Heart left ventricle (tissue), 16 donors: ENCODE data around the gene IL1RN. TPM values are rescaled to one million over a fixed set of nuclear protein-coding genes. Genes with fewer than 3 reads are reported as not detected.
A peak's percentile ranks its signal among the peaks of the same experiment; 100 is the strongest.

Source experiments
- ATAC-seq, 4 donors: fragments of 200-7000 bp; cut with Tn5 transposase; one replicate each; pipeline ENCODE4 v1.9.1; 2020 to 2022; ENCODE audit warnings: moderate library complexity in 4 of 4, mild to moderate bottlenecking in 3 of 4, moderate number of reproducible peaks in 1 of 4
- DNase-seq, 5 donors: peaks; one replicate each; pipeline ENCODE4 v3.0.0-alpha.2; 2020
- H3K27ac ChIP-seq, 12 donors: fragments of 200-600 bp; sonication (generic) in 4 of 12; one replicate each; pipeline versions ENCODE4 v1.5.0 to v1.8.0; 2016 to 2022; ENCODE audit warnings: mild to moderate bottlenecking in 2 of 12
- H3K27me3 ChIP-seq, 9 donors: fragments of 200-600 bp; sonication (generic) in 2 of 9; one replicate each; pipeline versions ENCODE4 v1.5.1 to v1.8.0; 2016 to 2022; ENCODE audit warnings: mild to moderate bottlenecking in 3 of 9
- H3K36me3 ChIP-seq, 9 donors: fragments of 200-600 bp; sonication (generic) in 2 of 9; one replicate each; pipeline versions ENCODE4 v1.5.0 to v1.8.0; 2018 to 2022; ENCODE audit warnings: mild to moderate bottlenecking in 2 of 9
- H3K4me1 ChIP-seq, 12 donors: fragments of 200-600 bp; sonication (generic) in 4 of 12; one replicate each; pipeline versions ENCODE4 v1.5.0 to v1.8.0; 2016 to 2022; ENCODE audit warnings: mild to moderate bottlenecking in 3 of 12
- H3K4me3 ChIP-seq, 12 donors: fragments of 200-600 bp; sonication (generic) in 4 of 12; one replicate each; pipeline versions ENCODE4 v1.5.0 to v1.8.0; 2017 to 2022; ENCODE audit warnings: mild to moderate bottlenecking in 9 of 12, moderate library complexity in 4 of 12
- H3K9me3 ChIP-seq, 12 donors: fragments of 200-600 bp; sonication (generic) in 4 of 12; one replicate each; pipeline versions ENCODE4 v1.5.0 to v1.8.0; 2016 to 2022; ENCODE audit warnings: mild to moderate bottlenecking in 1 of 12
- CTCF ChIP-seq, 12 donors: fragments of 200-600 bp; sonication (generic) in 4 of 12; IDR thresholded peaks; one replicate each; pipeline versions ENCODE4 v1.5.0 to v1.8.0; 2018 to 2022; ENCODE audit warnings: antibody characterized with exemption in 12 of 12, mild to moderate bottlenecking in 5 of 12
- POLR2A ChIP-seq, 2 donors: fragments of 450-650 bp; IDR thresholded peaks; one replicate each; pipeline ENCODE4 v1.6.1; 2017; ENCODE audit warnings: antibody characterized with exemption in 2 of 2, mild to moderate bottlenecking in 2 of 2, moderate library complexity in 2 of 2
- WGBS, 4 donors: extraction: QIAGEN DNeasy Blood & Tissue Kit in 2 of 4; methylation state at CpG; one replicate each; pipeline versions ENCODE4 v1.1.5 to v1.1.7; 2013 to 2018; 5-methylcytosine and 5-hydroxymethylcytosine counted together
- intact Hi-C, 10 donors: fragments of 100-400 bp; cut with DNase I; formaldehyde crosslinking; loops; one replicate each; pipeline versions ENCODE4 v1.11.1 to v1.14.2; 2022
- polyA plus RNA-seq, 2 donors: library from polyadenylated mRNA; stranded (reverse); fragments of 200-250 nt; gene quantifications; one replicate each; pipeline ENCODE4 v1.2.3, GENCODE V29; 2013
- total RNA-seq, 9 donors: library from RNA; depleted of rRNA in 2 of 9; stranded (reverse); fragments of >200 nt in 2 of 9; fragmentation: NEBNext Ultra II Directional in 3 of 9; extraction: Animal tissue kit (Norgen Biotek cat#: 25700) in 3 of 9; gene quantifications; one replicate each; pipeline versions ENCODE4 v1.1.0 to v1.2.4, GENCODE V29; 2016 to 2023
- donor health status: ischemic (EF 13 %, LVEDD 7.1; RV severe dilation, severe dysfunction).
- donor health status: healthy with polysubstance abuse.
- donor health status: DM: no; HTN: yes; CAD: no.
- donor health status: DM: no; HTN: no; CAD: no.
- donor health status: ischemic (EF 25% LVEDD 6.9; RV normal size, moderate dysfunction).
- donor health status: ischemic (EF 25% LVEDD 5.7; RV mildly dilated, moderate dysfunction).
- donor health status: healthy.
- donor health status: DM: yes; HTN: yes; CAD: no.
- donor health status: ischemic (EF 35%, LVEDD 5.7; RV mildly dilated, moderate dysfunction).
- donor health status: nonischemic (EF 11% LVEDD 7.7; RV severe dilation, severe dysfunction).
- donor health status: DM: yes; HTN: yes; CAD: no.
- donor health status: PGD.
- donor health status: ischemic (EF 29% LVEDD 5.4; RV normal size, mild dysfunction).
- donor health status: nonischemic (EF 23%, LVEDD 6.1; RV moderate dilation, normal function).

The IL1RN gene
- total and polyA plus RNA-seq, 11 donors, result 0.16 to 11.4 (median 0.99) TPM

DNA sequence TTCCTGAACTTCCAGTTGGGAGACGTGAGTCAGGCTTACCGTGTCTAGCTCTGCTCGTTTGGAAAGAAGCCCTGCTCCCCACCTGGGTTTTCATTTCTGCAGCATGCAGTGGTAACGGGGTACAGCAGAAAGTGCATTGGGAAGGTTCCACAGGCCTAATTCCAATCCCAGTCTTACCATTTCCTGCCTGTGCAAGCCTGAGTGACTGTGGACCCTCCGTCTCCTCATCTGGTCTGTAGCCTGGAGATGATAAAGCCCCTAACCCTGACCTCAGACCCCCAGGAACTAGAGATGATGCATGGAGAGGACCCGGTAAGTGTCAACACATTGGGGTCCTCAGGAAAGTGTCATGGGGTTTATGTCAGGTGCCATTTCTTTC is 40.6 kb downstream of the IL1RN start:
- no peak overlapping the region for H3K4me3 ChIP-seq
- ATAC-seq, result no peak
- H3K27ac ChIP-seq, result peak overlapping the region in 1 of 12 donors; percentile 10
- H3K9me3 ChIP-seq, result no peaks in the 10 kb centered on the region
- H3K4me1 ChIP-seq, result peaks cover 0 to 28% (median 0%) of the 10 kb centered on the region in 12 donors
- H3K27me3 ChIP-seq, result no peaks in the 10 kb centered on the region
- no peak for TF ChIP-seq POLR2A (IDR thresholded peaks at IDR 0.05)
- no peak for DNase-seq
- WGBS, 4 donors, result 81 to 95% (median 84%) methylated on average over 6 of the region's 6 CpGs
- intact Hi-C loops, result no loop called here
- H3K36me3 ChIP-seq, result no peaks in the 10 kb centered on the region

DNA sequence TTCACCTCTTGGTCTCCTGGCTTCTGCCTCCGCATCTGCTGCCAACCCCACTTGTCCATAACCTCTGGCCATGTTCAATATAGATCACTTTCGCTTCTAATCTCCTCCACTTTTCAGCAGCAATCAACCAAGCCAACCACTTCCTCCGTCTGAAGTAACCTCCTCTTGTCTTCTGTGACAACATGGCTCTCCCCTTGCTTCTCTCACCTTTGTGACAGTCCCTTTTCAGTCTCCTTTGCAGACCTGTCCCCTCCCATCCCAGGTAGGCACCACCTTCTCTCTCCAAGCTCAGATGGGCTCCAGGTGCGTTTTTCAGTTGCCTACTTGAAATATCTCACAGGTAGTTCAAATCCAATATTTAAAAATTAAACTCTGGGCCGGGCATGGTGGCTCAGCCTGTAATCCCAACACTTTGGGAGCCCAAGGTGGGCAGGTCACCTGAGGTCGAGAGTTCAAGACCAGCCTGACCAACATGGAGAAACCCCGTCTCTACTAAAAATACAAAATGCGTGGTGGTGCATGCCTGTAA is 41.7 kb downstream of the IL1RN start:
- TF ChIP-seq POLR2A (IDR thresholded peaks at IDR 0.05), result no peak
- TF ChIP-seq CTCF (IDR thresholded peaks at IDR 0.05), result no peak
- whole genome bisulfite sequencing, 4 donors, result 91 to 92% (median 91%) methylated on average over 8 of the region's 8 CpGs
- Histone ChIP-seq H3K4me1 (peaks cover 0 to 35% (median 0%) of the 10 kb centered on the region in 12 donors), H3K9me3 (no peaks in the 10 kb centered on the region), H3K27me3 (no peaks in the 10 kb centered on the region), H3K36me3 (no peaks in the 10 kb centered on the region), H3K4me3 (no peak overlapping the region), H3K27ac (peak overlapping the region in 1 of 12 donors; percentile 63)
- DNase-seq (no peak), ATAC-seq (no peak)
- intact Hi-C loops, result no loop called here

GRCh38 chr2:113169586-113169985 is 42.2 kb downstream of the IL1RN start:
- intact Hi-C loops, result no loop called here
- no peaks in the 10 kb centered on the region for H3K27me3 ChIP-seq
- H3K4me1 ChIP-seq, result peaks cover 0 to 35% (median 0%) of the 10 kb centered on the region in 12 donors
- H3K4me3 ChIP-seq, result no peak overlapping the region
- H3K36me3 ChIP-seq, result no peaks in the 10 kb centered on the region
- no peak for ATAC-seq
- 83 to 95% (median 88%) methylated on average over 3 of the region's 3 CpGs for WGBS, 4 donors
- TF ChIP-seq CTCF (IDR thresholded peaks at IDR 0.05) (no peak), POLR2A (IDR thresholded peaks at IDR 0.05) (no peak)
- H3K27ac ChIP-seq, result no peak overlapping the region
- H3K9me3 ChIP-seq, result no peaks in the 10 kb centered on the region
- DNase-seq, result no peak

GRCh38 chr2:113171334-113172075 is 44.1 kb downstream of the IL1RN start:
- no peak for ATAC-seq
- intact Hi-C loops, result no loop called here
- H3K4me1 ChIP-seq, result peaks cover 0 to 43% (median 0%) of the 10 kb centered on the region in 12 donors
- H3K4me3 ChIP-seq, result no peak overlapping the region
- 88 to 89% (median 89%) methylated on average over 8 of the region's 8 CpGs for WGBS, 4 donors
- no peaks in the 10 kb centered on the region for H3K36me3 ChIP-seq
- H3K9me3 ChIP-seq, result no peaks in the 10 kb centered on the region
- TF ChIP-seq POLR2A (IDR thresholded peaks at IDR 0.05) (no peak), CTCF (IDR thresholded peaks at IDR 0.05) (no peak)
- no peak overlapping the region for H3K27ac ChIP-seq
- no peaks in the 10 kb centered on the region for H3K27me3 ChIP-seq
- no peak for DNase-seq
